Bronchial epithelial cell (primary cell): ENCODE results near the gene CDR2. TPM values are rescaled to one million over a fixed set of nuclear protein-coding genes. Genes with fewer than 3 reads are reported as not detected.

Experiments
- DNase-seq: peaks from one replicate; pipeline ENCODE4 v3.0.0-alpha.2; 2010; ENCODE audit warnings: low read depth
- FAIRE-seq: peaks from 2 replicates; lab custom pipeline; 2011; peaks lifted over from hg19 to GRCh38; lab: Jason Lieb, UNC
- H3K27me3 ChIP-seq: 2 replicates; pipeline ENCODE4 v1.5.1; 2011; ENCODE audit warnings: low read length; ENCODE audit not compliant: control insufficient read depth, insufficient read depth
- H3K36me3 ChIP-seq: 2 replicates; pipeline ENCODE4 v1.5.1; 2011; ENCODE audit warnings: low read length; ENCODE audit not compliant: control insufficient read depth, insufficient read depth
- H3K4me3 ChIP-seq: 2 replicates; pipeline ENCODE4 v1.5.1; 2011; ENCODE audit warnings: mild to moderate bottlenecking, low read depth, low read length, control low read depth
- total RNA-seq: library from RNA; depleted of rRNA; stranded (reverse); fragments of >200 nt; gene quantifications from 2 replicates; pipeline ENCODE4 v1.2.1, GENCODE V29; 2014
- TF ChIP-seq, protein P1 (sequence below): IDR thresholded peaks from 2 replicates; pipeline ENCODE4 v1.5.1; 2011; ENCODE audit warnings: mild to moderate bottlenecking, moderate library complexity, low read length, control low read depth, inconsistent platforms; ENCODE audit not compliant: insufficient read depth, severe bottlenecking

CDR2 gene
- total RNA-seq, 1 donor from 2014 or later: 25.3 TPM

DNA sequence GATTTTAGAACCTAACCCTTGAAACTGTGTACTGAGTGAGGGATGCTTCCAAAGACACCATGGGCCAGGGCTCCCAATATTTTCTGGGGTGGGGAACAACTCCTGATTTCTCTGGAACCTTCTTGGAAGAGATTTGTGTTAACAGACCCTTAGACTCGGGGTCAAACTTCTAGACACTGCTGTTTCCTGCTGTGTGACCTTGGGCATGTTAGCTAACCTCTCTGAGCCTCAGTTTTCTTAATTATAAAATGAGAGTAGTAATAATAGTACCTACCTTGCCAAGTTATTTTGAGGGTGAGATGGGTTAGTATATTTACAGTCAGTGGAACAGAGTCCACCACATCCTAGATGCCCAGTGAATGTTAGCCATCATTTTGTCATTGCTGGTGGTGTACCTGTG, 58.4 kb downstream of the CDR2 start:
- no peak for DNase-seq
- TF ChIP-seq, protein P1, sequence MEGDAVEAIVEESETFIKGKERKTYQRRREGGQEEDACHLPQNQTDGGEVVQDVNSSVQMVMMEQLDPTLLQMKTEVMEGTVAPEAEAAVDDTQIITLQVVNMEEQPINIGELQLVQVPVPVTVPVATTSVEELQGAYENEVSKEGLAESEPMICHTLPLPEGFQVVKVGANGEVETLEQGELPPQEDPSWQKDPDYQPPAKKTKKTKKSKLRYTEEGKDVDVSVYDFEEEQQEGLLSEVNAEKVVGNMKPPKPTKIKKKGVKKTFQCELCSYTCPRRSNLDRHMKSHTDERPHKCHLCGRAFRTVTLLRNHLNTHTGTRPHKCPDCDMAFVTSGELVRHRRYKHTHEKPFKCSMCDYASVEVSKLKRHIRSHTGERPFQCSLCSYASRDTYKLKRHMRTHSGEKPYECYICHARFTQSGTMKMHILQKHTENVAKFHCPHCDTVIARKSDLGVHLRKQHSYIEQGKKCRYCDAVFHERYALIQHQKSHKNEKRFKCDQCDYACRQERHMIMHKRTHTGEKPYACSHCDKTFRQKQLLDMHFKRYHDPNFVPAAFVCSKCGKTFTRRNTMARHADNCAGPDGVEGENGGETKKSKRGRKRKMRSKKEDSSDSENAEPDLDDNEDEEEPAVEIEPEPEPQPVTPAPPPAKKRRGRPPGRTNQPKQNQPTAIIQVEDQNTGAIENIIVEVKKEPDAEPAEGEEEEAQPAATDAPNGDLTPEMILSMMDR: no peak
- H3K27me3 ChIP-seq: no peaks in the 10 kb centered on the region
- no peak overlapping the region for H3K4me3 ChIP-seq
- FAIRE-seq: no peak
- peaks cover 27% of the 10 kb centered on the region for H3K36me3 ChIP-seq

DNA sequence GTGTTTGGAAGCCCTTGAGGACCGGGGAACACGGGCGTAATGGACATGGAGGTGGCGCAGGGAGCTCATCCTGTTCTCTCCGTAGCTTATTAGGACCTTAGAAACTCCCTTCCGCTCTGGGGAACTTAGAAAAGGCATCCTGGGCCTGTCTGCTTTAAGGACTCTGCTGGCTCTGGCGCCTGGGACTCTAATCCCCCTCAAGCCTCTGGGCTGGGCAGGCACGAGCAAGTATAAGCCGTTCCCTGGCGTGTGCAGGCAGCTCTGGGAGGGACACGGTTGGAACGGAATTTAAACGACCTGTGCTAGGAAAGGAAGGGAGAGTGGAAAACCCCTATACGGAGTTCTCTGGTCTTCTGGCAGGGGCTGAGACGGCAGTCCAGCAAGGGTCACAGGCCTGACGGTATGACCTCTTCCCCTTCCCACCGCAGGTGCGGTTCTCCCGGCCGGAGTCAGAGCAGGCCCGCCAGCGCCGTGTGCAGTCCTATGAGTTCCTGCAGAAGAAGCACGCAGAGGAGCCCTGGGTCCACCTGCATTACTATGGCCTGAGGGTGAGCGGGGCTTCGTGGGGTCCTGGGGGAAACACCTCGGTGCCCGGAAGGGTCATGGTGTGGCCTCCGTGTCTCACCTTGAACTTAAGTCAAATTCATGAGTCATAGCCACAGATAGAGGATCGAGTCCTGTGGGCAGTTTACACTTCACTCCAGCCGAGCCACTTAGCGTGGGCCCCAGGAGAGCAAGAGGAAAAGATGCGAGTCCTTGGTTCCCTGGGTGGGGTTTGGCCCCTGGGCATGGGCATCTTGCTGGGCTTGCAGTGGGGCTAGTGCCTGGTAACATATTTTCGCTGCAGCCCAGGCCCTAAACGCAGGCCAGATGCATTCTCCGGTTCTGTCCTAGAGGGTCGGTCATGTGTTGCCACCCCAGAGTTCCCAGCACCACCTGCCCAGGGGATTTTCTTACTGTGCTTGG, 59.5 kb downstream of the CDR2 start:
- Histone ChIP-seq H3K27me3 (no peaks in the 10 kb centered on the region), H3K36me3 (peaks cover 27% of the 10 kb centered on the region), H3K4me3 (no peak overlapping the region)
- DNase-seq (peak; percentile 90), FAIRE-seq (no peak)
- TF ChIP-seq, protein P1: no peak

DNA sequence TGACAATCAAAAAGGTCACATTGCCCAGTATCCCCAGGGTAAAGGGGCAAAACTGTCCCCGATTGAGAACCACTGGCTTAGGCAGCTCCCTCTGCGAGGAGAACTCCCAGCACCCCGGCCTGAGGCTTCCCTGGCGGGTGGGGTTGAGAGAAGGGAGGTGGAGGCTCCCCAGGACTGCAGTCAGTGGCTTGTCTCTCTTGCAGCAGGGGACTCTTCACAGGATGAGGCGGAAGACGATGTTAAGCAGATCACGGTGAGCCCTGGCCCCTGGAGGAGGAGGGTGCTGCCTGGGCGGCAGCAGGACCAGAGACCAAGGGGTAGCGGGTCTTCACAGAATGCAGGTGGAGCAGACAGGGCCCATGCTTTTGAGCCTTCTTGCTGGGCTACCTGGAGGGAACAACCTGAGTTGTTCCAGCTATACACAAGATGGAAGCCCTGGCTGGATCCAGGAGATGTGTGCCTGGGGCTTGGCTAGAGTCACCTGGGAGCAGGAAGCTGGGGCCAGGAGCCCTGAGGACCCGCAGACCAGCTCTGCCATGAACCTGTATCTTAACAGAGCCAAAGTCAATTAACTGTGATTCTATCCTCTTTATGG, 60.4 kb downstream of the CDR2 start:
- Histone ChIP-seq H3K36me3 (peaks cover 34% of the 10 kb centered on the region), H3K27me3 (no peaks in the 10 kb centered on the region), H3K4me3 (no peak overlapping the region)
- DNase-seq (no peak), FAIRE-seq (no peak)
- TF ChIP-seq, protein P1: no peak

DNA sequence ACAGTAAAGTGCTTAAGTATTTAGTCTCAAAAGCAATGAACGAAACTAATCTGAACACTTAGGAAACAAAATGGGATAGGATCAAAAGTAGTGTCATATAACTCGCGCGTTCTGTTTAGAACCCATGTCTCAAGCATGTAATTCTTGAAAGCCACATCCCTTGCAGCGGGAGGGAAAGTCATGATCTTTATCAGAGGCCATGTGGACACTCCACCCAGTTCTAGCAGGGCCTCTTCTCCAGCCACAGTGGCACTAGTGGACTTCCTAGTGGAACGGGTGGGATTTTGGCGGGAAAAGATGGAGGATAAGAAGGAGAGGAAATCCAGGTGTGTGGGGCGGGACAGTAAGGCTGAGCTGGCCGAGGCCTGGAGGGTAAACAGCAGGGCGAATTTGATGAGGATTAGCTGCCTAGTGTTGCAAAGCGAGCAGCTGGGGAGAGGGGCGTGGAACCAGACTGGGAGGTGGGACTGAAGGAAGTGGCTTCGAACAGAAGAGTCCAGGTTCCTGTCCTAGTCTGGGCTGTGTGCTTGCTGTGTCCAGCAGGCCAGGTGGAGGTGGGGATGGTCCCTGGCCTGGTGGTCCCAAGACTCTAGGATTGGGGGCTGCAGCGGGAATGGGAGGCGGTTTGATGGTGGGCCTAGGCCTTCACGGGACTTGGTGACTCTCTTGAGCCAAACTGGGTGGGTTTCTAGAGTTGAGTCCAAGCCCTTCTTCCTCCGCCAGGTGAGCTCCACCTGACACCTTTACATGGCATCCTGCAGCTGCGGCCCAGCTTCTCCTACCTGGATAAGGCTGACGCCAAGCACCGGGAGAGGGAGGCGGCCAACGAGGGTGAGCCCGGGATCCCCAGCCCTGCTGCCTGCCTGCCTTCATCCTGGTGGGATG, 61.3 kb downstream of the CDR2 start:
- H3K36me3 ChIP-seq: peaks cover 34% of the 10 kb centered on the region

DNA sequence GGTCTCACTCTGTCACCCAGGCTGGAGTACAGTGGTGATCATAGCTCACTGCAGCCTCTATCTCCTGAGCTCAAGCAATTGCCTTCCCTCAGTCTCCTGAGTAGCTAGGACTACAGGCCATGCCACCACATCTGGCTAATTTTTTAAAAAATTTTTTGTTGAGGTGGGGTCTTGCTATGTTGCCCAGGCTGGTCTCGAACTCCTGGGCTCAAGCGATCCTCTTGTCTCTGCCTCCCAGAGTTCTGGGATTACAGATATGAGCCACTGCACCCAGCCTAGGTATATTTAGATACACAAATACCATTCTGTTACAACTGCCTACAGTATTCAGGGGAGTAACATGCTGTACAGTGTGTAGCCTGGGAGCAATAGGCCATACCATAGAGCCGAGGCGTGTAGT, 62.9 kb downstream of the CDR2 start:
- FAIRE-seq (no peak), DNase-seq (no peak)
- H3K4me3 ChIP-seq: no peak overlapping the region
- peaks cover 29% of the 10 kb centered on the region for H3K36me3 ChIP-seq
- TF ChIP-seq, protein P1: no peak
- no peaks in the 10 kb centered on the region for H3K27me3 ChIP-seq

More for the DNA sequence above, 61.3 kb downstream of the CDR2 start:
- TF ChIP-seq, protein P1: no peak
- DNase-seq (no peak), FAIRE-seq (no peak)
- Histone ChIP-seq H3K4me3 (no peak overlapping the region), H3K27me3 (no peaks in the 10 kb centered on the region)
